ENCODE results near the gene CCDC200. TPM values are rescaled to one million over a fixed set of nuclear protein-coding genes. Genes with fewer than 3 reads are reported as not detected.

CCDC200 gene
- polyA plus RNA-seq, 2 of the 4 experiments (the other 2 are of a cell fraction) = not detected

GRCh38 chr17:43212641-43213490 lies 15.6 kb downstream of the CCDC200 start:
- WGBS (ENCODE audit: missing lambda C conversion rate) = 93% methylated on average over 7 of the region's 7 CpGs
- FAIRE-seq = no peak
- Histone ChIP-seq H3K4me3 (peak overlapping the region; percentile 51), H3K4me2 (peak overlapping the region; percentile 78), H3K27ac (peak overlapping the region; percentile 75 to 84; a peak in 5 of 6 replicates), H3K9me3 (no peaks in the 10 kb centered on the region), H3K4me1 (peaks cover 14% of the 10 kb centered on the region)
- TF ChIP-seq MAFK (IDR thresholded peaks at IDR 0.05; ENCODE audit: partially characterized antibody) = peak; percentile 74
- TF ChIP-seq, protein P1, sequence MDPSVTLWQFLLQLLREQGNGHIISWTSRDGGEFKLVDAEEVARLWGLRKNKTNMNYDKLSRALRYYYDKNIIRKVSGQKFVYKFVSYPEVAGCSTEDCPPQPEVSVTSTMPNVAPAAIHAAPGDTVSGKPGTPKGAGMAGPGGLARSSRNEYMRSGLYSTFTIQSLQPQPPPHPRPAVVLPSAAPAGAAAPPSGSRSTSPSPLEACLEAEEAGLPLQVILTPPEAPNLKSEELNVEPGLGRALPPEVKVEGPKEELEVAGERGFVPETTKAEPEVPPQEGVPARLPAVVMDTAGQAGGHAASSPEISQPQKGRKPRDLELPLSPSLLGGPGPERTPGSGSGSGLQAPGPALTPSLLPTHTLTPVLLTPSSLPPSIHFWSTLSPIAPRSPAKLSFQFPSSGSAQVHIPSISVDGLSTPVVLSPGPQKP (IDR thresholded peaks at IDR 0.05; ENCODE audit: low read depth, low read length) = no peak
- TF ChIP-seq FOXS1 (CRISPR knock-in tag; IDR thresholded peaks at IDR 0.05) = no peak
- DNase-seq (ENCODE audit: low read depth in 1 of 2, low spot score in 1 of 2) = no peak
- no peak for ATAC-seq
- POLR2A ChIA-PET = interaction anchor here (1.4 to 5.2 kb wide), 4 partner anchors 13 to 103 kb away, joined by 3 to 52 read pairs (median 12); partner anchors contain the start of gene NBR1
- CTCF ChIA-PET = interaction anchor here (0.8 to 2.8 kb wide), 16 partner anchors 9 to 206 kb away, joined by 3 to 16 read pairs (median 4); partner anchors contain the start of gene IFI35

GRCh38 chr17:43211480-43212402 lies 16.7 kb downstream of the CCDC200 start, which contains the start of gene TMEM106A:
Gene TMEM106A, plus strand, starts transcription at chr17:43211875. Its CDS starts 1,167 bp downstream, at chr17:43213042.
- Histone ChIP-seq H3K4me1 (peaks cover 14% of the 10 kb centered on the region), H3K4me3 (peak within 1 kb of the TSS; percentile 51), H3K27ac (peak within 1 kb of the TSS; percentile 75 to 84), H3K4me2 (peak within 1 kb of the TSS; percentile 78), H3K9me3 (no peaks in the 10 kb centered on the region)
- CTCF ChIA-PET = interaction anchor here (0.6 to 2.8 kb wide), 14 partner anchors 10 to 187 kb away, joined by 3 to 16 read pairs (median 4); no protein-coding TSS in a partner anchor
- 6% methylated on average over 44 of the region's 54 CpGs for WGBS (ENCODE audit: missing lambda C conversion rate)
- no peak for FAIRE-seq
- POLR2A ChIA-PET = interaction anchor here (0.6 to 5.2 kb wide), 13 partner anchors 8 to 156 kb away, joined by 3 to 52 read pairs (median 4); partner anchors contain the start of gene NBR1
- DNase-seq (ENCODE audit: low read depth in 1 of 2, low spot score in 1 of 2) = peak; percentile 84 to 97
- ATAC-seq = peak; percentile 90 to 92
- TF ChIP-seq ZNF302 (CRISPR knock-in tag; IDR thresholded peaks at IDR 0.05) (no peak), ZC3H11A (IDR thresholded peaks at IDR 0.05) (no peak), SMC3 (IDR thresholded peaks at IDR 0.05) (no peak), CHD4 (IDR thresholded peaks at IDR 0.05; ENCODE audit: borderline replicate concordance) (no peak), PHF8 (IDR thresholded peaks at IDR 0.05; ENCODE audit: borderline replicate concordance, low read depth) (peak; percentile 45; the same call in 1 of the 2 replicates), POLR2A (IDR thresholded peaks at IDR 0.05; ENCODE audit: low read length) (peak; percentile 47), FOSL2 (IDR thresholded peaks at IDR 0.05) (no peak), FOSL2 (CRISPR knock-in tag; IDR thresholded peaks at IDR 0.05) (0 out of 2 replicates have a peak, but pooled peaks have one; percentile 10), KDM1A (IDR thresholded peaks at IDR 0.05; ENCODE audit: low read depth) (no peak), FOXS1 (CRISPR knock-in tag; IDR thresholded peaks at IDR 0.05) (no peak), BCL3 (IDR thresholded peaks at IDR 0.05) (peak; percentile 51; the same call in 1 of the 3 replicates), POLR2AphosphoS2 (conservative IDR thresholded peaks at IDR 0.05; ENCODE audit: low read length) (no peak), JUN (IDR thresholded peaks at IDR 0.05) (peak in 1 of 2 experiments; percentile 77; a peak in 3 of 5 replicates), RAD21 (conservative IDR thresholded peaks at IDR 0.05 in 1 of 2, IDR thresholded peaks at IDR 0.05 in 1 of 2) (0 out of 5 replicates have a peak, but pooled peaks of 1 of the 2 experiments have one; percentile 16)
- TF ChIP-seq, protein P2, sequence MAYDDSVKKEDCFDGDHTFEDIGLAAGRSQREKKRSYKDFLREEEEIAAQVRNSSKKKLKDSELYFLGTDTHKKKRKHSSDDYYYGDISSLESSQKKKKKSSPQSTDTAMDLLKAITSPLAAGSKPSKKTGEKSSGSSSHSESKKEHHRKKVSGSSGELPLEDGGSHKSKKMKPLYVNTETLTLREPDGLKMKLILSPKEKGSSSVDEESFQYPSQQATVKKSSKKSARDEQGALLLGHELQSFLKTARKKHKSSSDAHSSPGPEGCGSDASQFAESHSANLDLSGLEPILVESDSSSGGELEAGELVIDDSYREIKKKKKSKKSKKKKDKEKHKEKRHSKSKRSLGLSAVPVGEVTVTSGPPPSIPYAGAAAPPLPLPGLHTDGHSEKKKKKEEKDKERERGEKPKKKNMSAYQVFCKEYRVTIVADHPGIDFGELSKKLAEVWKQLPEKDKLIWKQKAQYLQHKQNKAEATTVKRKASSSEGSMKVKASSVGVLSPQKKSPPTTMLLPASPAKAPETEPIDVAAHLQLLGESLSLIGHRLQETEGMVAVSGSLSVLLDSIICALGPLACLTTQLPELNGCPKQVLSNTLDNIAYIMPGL (CRISPR knock-in tag; IDR thresholded peaks at IDR 0.05; ENCODE audit: borderline replicate concordance) = no peak
- TF ChIP-seq, protein P3, sequence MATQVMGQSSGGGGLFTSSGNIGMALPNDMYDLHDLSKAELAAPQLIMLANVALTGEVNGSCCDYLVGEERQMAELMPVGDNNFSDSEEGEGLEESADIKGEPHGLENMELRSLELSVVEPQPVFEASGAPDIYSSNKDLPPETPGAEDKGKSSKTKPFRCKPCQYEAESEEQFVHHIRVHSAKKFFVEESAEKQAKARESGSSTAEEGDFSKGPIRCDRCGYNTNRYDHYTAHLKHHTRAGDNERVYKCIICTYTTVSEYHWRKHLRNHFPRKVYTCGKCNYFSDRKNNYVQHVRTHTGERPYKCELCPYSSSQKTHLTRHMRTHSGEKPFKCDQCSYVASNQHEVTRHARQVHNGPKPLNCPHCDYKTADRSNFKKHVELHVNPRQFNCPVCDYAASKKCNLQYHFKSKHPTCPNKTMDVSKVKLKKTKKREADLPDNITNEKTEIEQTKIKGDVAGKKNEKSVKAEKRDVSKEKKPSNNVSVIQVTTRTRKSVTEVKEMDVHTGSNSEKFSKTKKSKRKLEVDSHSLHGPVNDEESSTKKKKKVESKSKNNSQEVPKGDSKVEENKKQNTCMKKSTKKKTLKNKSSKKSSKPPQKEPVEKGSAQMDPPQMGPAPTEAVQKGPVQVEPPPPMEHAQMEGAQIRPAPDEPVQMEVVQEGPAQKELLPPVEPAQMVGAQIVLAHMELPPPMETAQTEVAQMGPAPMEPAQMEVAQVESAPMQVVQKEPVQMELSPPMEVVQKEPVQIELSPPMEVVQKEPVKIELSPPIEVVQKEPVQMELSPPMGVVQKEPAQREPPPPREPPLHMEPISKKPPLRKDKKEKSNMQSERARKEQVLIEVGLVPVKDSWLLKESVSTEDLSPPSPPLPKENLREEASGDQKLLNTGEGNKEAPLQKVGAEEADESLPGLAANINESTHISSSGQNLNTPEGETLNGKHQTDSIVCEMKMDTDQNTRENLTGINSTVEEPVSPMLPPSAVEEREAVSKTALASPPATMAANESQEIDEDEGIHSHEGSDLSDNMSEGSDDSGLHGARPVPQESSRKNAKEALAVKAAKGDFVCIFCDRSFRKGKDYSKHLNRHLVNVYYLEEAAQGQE (IDR thresholded peaks at IDR 0.05) = no peak
- TF ChIP-seq, protein P4, sequence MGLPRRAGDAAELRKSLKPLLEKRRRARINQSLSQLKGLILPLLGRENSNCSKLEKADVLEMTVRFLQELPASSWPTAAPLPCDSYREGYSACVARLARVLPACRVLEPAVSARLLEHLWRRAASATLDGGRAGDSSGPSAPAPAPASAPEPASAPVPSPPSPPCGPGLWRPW (IDR thresholded peaks at IDR 0.05) = no peak
- TF ChIP-seq, protein P5, sequence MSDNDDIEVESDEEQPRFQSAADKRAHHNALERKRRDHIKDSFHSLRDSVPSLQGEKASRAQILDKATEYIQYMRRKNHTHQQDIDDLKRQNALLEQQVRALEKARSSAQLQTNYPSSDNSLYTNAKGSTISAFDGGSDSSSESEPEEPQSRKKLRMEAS (IDR thresholded peaks at IDR 0.05) = 0 out of 2 replicates have a peak, but pooled peaks have one; percentile 40

Measured in A549 (cell line).